Measurements from ENCODE around the gene TSNAXIP1. TPM values are rescaled to one million over a fixed set of nuclear protein-coding genes. Genes with fewer than 3 reads are reported as not detected.

TSNAXIP1 gene
- total and polyA plus RNA-seq, 9 of the 15 experiments (the other 6 are each of a cell fraction or from before 2014, with no cell fraction given) = 0.03 to 0.24 (median 0.11) TPM; not detected in 4

DNA sequence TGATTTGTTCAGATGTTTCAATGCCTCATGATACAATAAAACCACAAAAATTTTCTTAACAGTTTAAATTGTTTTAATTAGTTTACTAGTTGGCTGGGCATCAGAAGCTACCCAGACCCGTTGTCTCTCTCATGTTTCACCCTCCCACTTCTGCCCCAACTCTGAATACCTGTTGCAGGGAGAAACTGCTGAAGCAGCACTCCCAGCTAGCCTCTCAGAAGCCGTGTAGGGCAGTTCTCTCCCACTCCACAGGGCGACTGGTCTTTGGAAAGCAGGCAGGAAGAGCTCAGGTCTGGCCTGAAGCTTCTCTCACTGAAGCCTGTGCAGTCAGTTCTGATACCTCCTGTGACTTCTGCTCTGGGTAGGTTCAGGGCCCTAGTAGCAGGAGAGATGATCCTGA, 64.6 kb downstream of the TSNAXIP1 start:
- Histone ChIP-seq H2AFZ (ENCODE audit: low read depth, low read length) (no peak overlapping the region), H3K9me3 (replicated peaks; ENCODE audit: control insufficient read depth, insufficient read depth, low read depth, low read length) (no peaks in the 10 kb centered on the region), H3K27ac (ENCODE audit: extremely low read depth, low read depth, low read length) (no peak overlapping the region), H3K27me3 (ENCODE audit: control insufficient read depth in 2 of 2, insufficient read depth in 2 of 2, low read length in 2 of 2) (no peaks in the 10 kb centered on the region), H3K36me3 (ENCODE audit: control insufficient read depth, insufficient read depth, low read length) (peaks cover 79% of the 10 kb centered on the region; the same call in 2 of the 3 replicates), H3K9ac (ENCODE audit: insufficient read depth in 1 of 2, low read depth in 2 of 2, low read length in 2 of 2) (no peak overlapping the region), H3K9me1 (ENCODE audit: control insufficient read depth, insufficient read depth, low read length) (no peaks in the 10 kb centered on the region), H3K79me2 (ENCODE audit: control insufficient read depth, insufficient read depth, low read length) (peaks cover 34% of the 10 kb centered on the region), H3K4me3 (no peak overlapping the region), H4K20me1 (replicated peaks; ENCODE audit: control insufficient read depth, insufficient read depth, low read length) (peaks cover 7% of the 10 kb centered on the region), H3K4me1 (replicated peaks in 1 of 2; ENCODE audit: control insufficient read depth in 2 of 2, insufficient read depth in 2 of 2, low read length in 2 of 2) (peaks cover 21% of the 10 kb centered on the region in 2 experiments; a peak in 4 of 5 replicates), H3K4me2 (ENCODE audit: insufficient read depth, low read length) (no peak overlapping the region)
- intact Hi-C loops (cut with micrococcal nuclease) (no loop called here), in situ Hi-C loops (cut with MboI) (no loop called here)
- TF ChIP-seq ZNF316 (IDR thresholded peaks at IDR 0.05) = peak; percentile 40; the same call in 1 of the 2 replicates
- TF ChIP-seq KLF1 (tag; IDR thresholded peaks at IDR 0.05) = no peak
- peak; percentile 24; the same call in 1 of the 2 replicates for TF ChIP-seq C11orf30 (IDR thresholded peaks at IDR 0.05; ENCODE audit: low read depth)
- BruUV-seq (replicated peaks) = no TSS peak
- ATAC-seq (no peak), FAIRE-seq (no peak), DNase-seq (ENCODE audit: extremely low read depth in 1 of 4, low spot score in 3 of 4) (no peak)
- 56% methylated on average over 3 of the region's 3 CpGs for WGBS (ENCODE audit: insufficient coverage, low coverage, missing lambda C conversion rate)
- POLR2A ChIA-PET = interaction anchor here (0.7 to 2.1 kb wide), 7 partner anchors 9 to 26 kb away, joined by 3 to 10 read pairs (median 4); partner anchors contain the start of gene NRN1L
- CTCF ChIA-PET (ENCODE audit: low intra/inter-chr PET ratio) = no interaction called here

GRCh38 chr16:67872131-67872630, 65.5 kb downstream of the TSNAXIP1 start:
- intact Hi-C loops (cut with micrococcal nuclease) (no loop called here), in situ Hi-C loops (cut with MboI) (no loop called here)
- Histone ChIP-seq H3K4me2 (ENCODE audit: insufficient read depth, low read length) (peak overlapping the region; percentile 89), H3K4me1 (replicated peaks in 1 of 2; ENCODE audit: control insufficient read depth in 2 of 2, insufficient read depth in 2 of 2, low read length in 2 of 2) (peaks cover 21% of the 10 kb centered on the region in 2 experiments; a peak in 4 of 5 replicates), H3K9me1 (ENCODE audit: control insufficient read depth, insufficient read depth, low read length) (no peaks in the 10 kb centered on the region), H3K9me3 (replicated peaks; ENCODE audit: control insufficient read depth, insufficient read depth, low read depth, low read length) (no peaks in the 10 kb centered on the region), H3K36me3 (ENCODE audit: control insufficient read depth, insufficient read depth, low read length) (peaks cover 79% of the 10 kb centered on the region; the same call in 2 of the 3 replicates), H4K20me1 (replicated peaks; ENCODE audit: control insufficient read depth, insufficient read depth, low read length) (peaks cover 13% of the 10 kb centered on the region), H3K4me3 (peak overlapping the region; percentile 85), H3K27me3 (ENCODE audit: control insufficient read depth in 2 of 2, insufficient read depth in 2 of 2, low read length in 2 of 2) (no peaks in the 10 kb centered on the region), H2AFZ (ENCODE audit: low read depth, low read length) (peak overlapping the region; percentile 82), H3K79me2 (ENCODE audit: control insufficient read depth, insufficient read depth, low read length) (peaks cover 40% of the 10 kb centered on the region), H3K9ac (ENCODE audit: insufficient read depth in 1 of 2, low read depth in 2 of 2, low read length in 2 of 2) (peak overlapping the region; percentile 87 to 99; a peak in 3 of 4 replicates), H3K27ac (ENCODE audit: extremely low read depth, low read depth, low read length) (peak overlapping the region; percentile 83)
- DNase-seq (ENCODE audit: extremely low read depth in 1 of 4, low spot score in 3 of 4) (no peak), FAIRE-seq (peak; percentile 42), ATAC-seq (no peak)
- CTCF ChIA-PET (ENCODE audit: low intra/inter-chr PET ratio) = no interaction called here
- 59% methylated on average over 2 of the region's 2 CpGs for WGBS (ENCODE audit: insufficient coverage, low coverage, missing lambda C conversion rate)
- BruUV-seq (replicated peaks) = no TSS peak
- POLR2A ChIA-PET = interaction anchor here (0.5 to 2.1 kb wide), 7 partner anchors 10 to 29 kb away, joined by 3 to 10 read pairs (median 4); partner anchors contain the start of gene NRN1L
- TF ChIP-seq POLR2H (tag; IDR thresholded peaks at IDR 0.05; ENCODE audit: low read depth) (no peak), TEAD2 (tag; IDR thresholded peaks at IDR 0.05) (no peak)
- TF ChIP-seq, protein P1, sequence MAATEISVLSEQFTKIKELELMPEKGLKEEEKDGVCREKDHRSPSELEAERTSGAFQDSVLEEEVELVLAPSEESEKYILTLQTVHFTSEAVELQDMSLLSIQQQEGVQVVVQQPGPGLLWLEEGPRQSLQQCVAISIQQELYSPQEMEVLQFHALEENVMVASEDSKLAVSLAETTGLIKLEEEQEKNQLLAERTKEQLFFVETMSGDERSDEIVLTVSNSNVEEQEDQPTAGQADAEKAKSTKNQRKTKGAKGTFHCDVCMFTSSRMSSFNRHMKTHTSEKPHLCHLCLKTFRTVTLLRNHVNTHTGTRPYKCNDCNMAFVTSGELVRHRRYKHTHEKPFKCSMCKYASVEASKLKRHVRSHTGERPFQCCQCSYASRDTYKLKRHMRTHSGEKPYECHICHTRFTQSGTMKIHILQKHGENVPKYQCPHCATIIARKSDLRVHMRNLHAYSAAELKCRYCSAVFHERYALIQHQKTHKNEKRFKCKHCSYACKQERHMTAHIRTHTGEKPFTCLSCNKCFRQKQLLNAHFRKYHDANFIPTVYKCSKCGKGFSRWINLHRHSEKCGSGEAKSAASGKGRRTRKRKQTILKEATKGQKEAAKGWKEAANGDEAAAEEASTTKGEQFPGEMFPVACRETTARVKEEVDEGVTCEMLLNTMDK (IDR thresholded peaks at IDR 0.05; ENCODE audit: borderline replicate concordance, insufficient read depth, low read depth, low read length, poor library complexity, severe bottlenecking) = no peak

Data from K562 (cell line).